NOMO-1 treated with dmso at 0.1 percent for 144 hours (cell line): Measurements from ENCODE around the gene MORC2.

Source experiments
- DNase-seq: peaks from one replicate; lab custom pipeline; 2025; ENCODE audit not compliant: unreplicated experiment; lab: John Stamatoyannopoulos, UW

The MORC2 gene

GRCh38 chr22:30922151-30922611 is 46.4 kb downstream of the MORC2 start:
- peak; percentile 51 for DNase-seq

GRCh38 chr22:30921108-30921507 is 47.5 kb downstream of the MORC2 start:
- DNase-seq, result no peak

GRCh38 chr22:30920407-30920806 is 48.2 kb downstream of the MORC2 start:
- peak; percentile 28 for DNase-seq

- DNase-seq, result no peak
Observed at GRCh38 chr22:30919973-30920372, 48.6 kb downstream of the MORC2 start.

GRCh38 chr22:30918761-30919160 is 49.8 kb downstream of the MORC2 start:
- no peak for DNase-seq

- DNase-seq, result no peak
Observed at GRCh38 chr22:30910358-30910757, 58.2 kb downstream of the MORC2 start.

- DNase-seq, result no peak
Observed at GRCh38 chr22:30909306-30909705, 59.3 kb downstream of the MORC2 start.

GRCh38 chr22:30908051-30908461 is 60.5 kb downstream of the MORC2 start:
- DNase-seq, result no peak

- no peak for DNase-seq
Observed at GRCh38 chr22:30906946-30907345, 61.6 kb downstream of the MORC2 start.

GRCh38 chr22:30906411-30906810 is 62.2 kb downstream of the MORC2 start:
- DNase-seq, result no peak

- DNase-seq, result no peak
Observed at GRCh38 chr22:30905696-30906341, 62.8 kb downstream of the MORC2 start.

GRCh38 chr22:30903876-30904460 is 64.6 kb downstream of the MORC2 start:
- DNase-seq, result no peak

- DNase-seq, result no peak
Observed at GRCh38 chr22:30902496-30903357, 65.8 kb downstream of the MORC2 start.

- no peak for DNase-seq
Observed at GRCh38 chr22:30894371-30894740, 74.2 kb downstream of the MORC2 start.

GRCh38 chr22:30893434-30894370 is 74.9 kb downstream of the MORC2 start:
- DNase-seq, result no peak

GRCh38 chr22:30892731-30893221 is 75.8 kb downstream of the MORC2 start:
- no peak for DNase-seq

- DNase-seq, result no peak
Observed at GRCh38 chr22:30892286-30892685, 76.3 kb downstream of the MORC2 start.

GRCh38 chr22:30891781-30892180 is 76.8 kb downstream of the MORC2 start:
- DNase-seq, result no peak

GRCh38 chr22:30891443-30891755 is 77.2 kb downstream of the MORC2 start:
- DNase-seq, result no peak

- DNase-seq, result no peak
Observed at GRCh38 chr22:30890686-30891442, 77.7 kb downstream of the MORC2 start.
